Spleen (tissue), 11 donors: Measurements from ENCODE around the gene SPATC1L. TPM values are rescaled to one million over a fixed set of nuclear protein-coding genes. Genes with fewer than 3 reads are reported as not detected.

Experiments used
- DNase-seq: peaks from one replicate; pipeline ENCODE4 v3.0.0-alpha.2; 2020
- H3K27ac ChIP-seq, 8 donors: fragments of 200-600 bp; sonication (generic) in 7 of 8; 1 replicate in 4 of 8; 2 replicates in 4 of 8; pipeline versions ENCODE4 v1.5.0 to v1.8.0; 2016 to 2021; ENCODE audit warnings: inconsistent platforms in 4 of 8, mild to moderate bottlenecking in 4 of 8, moderate library complexity in 1 of 8
- H3K27me3 ChIP-seq, 7 donors: fragments of 200-600 bp; sonication (generic) in 6 of 7; replicated peaks in 1 of 7; 1 replicate in 4 of 7; 2 replicates in 3 of 7; pipeline versions ENCODE4 v1.5.0 to v1.8.0; 2016 to 2021; ENCODE audit warnings: inconsistent platforms in 3 of 7, mild to moderate bottlenecking in 1 of 7
- H3K36me3 ChIP-seq, 6 donors: fragments of 200-600 bp; sonication (generic) in 5 of 6; 1 replicate in 4 of 6; 2 replicates in 2 of 6; pipeline versions ENCODE4 v1.5.0 to v1.8.0; 2016 to 2021; ENCODE audit warnings: inconsistent platforms in 2 of 6
- H3K4me1 ChIP-seq, 6 donors: fragments of 200-600 bp; sonication (generic) in 5 of 6; 1 replicate in 3 of 6; 2 replicates in 3 of 6; pipeline versions ENCODE4 v1.5.0 to v1.8.0; 2016 to 2021; ENCODE audit warnings: inconsistent platforms in 3 of 6
- H3K4me3 ChIP-seq, 8 donors: fragments of 200-600 bp; sonication (generic) in 7 of 8; 1 replicate in 4 of 8; 2 replicates in 4 of 8; pipeline versions ENCODE4 v1.5.0 to v1.8.0; 2016 to 2021; ENCODE audit warnings: inconsistent platforms in 4 of 8, mild to moderate bottlenecking in 4 of 8, moderate library complexity in 2 of 8
- H3K9me3 ChIP-seq, 8 donors: fragments of 200-600 bp; sonication (generic) in 7 of 8; 1 replicate in 4 of 8; 2 replicates in 4 of 8; pipeline versions ENCODE4 v1.5.0 to v1.8.0; 2016 to 2021; ENCODE audit warnings: inconsistent platforms in 4 of 8
- POLR2A ChIP-seq, 3 donors: fragments of 450-650 bp; IDR thresholded peaks; one replicate each; pipeline ENCODE4 v1.5.1; 2017; ENCODE audit warnings: antibody characterized with exemption in 3 of 3, mild to moderate bottlenecking in 1 of 3
- POLR2AphosphoS5 ChIP-seq, 3 donors: sonication (generic); formaldehyde crosslinking; IDR thresholded peaks; one replicate each; pipeline ENCODE4 v1.5.1; 2017; ENCODE audit warnings: antibody characterized with exemption in 3 of 3
- WGBS, 5 donors: extraction: QIAGEN DNeasy Blood & Tissue Kit in 3 of 5; methylation state at CpG; one replicate each; pipeline versions ENCODE4 v1.1.5 to v1.1.7; 2013 to 2018; 5-methylcytosine and 5-hydroxymethylcytosine counted together
- intact Hi-C: fragments of 100-400 bp; cut with DNase I; formaldehyde crosslinking; loops from one replicate; pipeline ENCODE4 v1.15.0; 2023; ENCODE audit warnings: low total_unique reads
- polyA plus RNA-seq, 3 donors: library from polyadenylated mRNA; stranded (reverse); fragments of 200-250 nt; gene quantifications; one replicate each; pipeline ENCODE4 v1.2.1, GENCODE V29; 2013
- total RNA-seq, 7 donors: library from RNA; depleted of rRNA in 3 of 7; stranded (reverse); fragments of >200 nt in 3 of 7; fragmentation: NEBNext Ultra II Directional in 4 of 7; extraction: Animal tissue kit (Norgen Biotek cat#: 25700) in 4 of 7; gene quantifications; one replicate each; pipeline versions ENCODE4 v1.1.0 to v1.2.1, GENCODE V29; 2016 to 2021
- TF ChIP-seq, protein P1 (sequence below), 11 experiments: fragments of 200-600 bp in 7 of 11; fragments of 450-650 bp in 4 of 11; sonication (generic) in 4 of 11; IDR thresholded peaks in 8 of 11; conservative IDR thresholded peaks in 3 of 11; 1 replicate in 7 of 11; 2 replicates in 4 of 11; pipeline versions ENCODE4 v1.4.0 to v1.8.0; 2016 to 2021; ENCODE audit warnings: antibody characterized with exemption in 11 of 11, inconsistent platforms in 4 of 11, mild to moderate bottlenecking in 1 of 11
- donor health status: healthy with polysubstance abuse.
- donor health status: DM: no; HTN: no; CAD: no; lungs with moderate emphysema.
- donor health status: DM: no; HTN: no; CAD: no.
- donor health status: Bipolar disorder and iron deficiency.
- donor health status: healthy.
- donor health status: DM: no; HTN: no; CAD: no.
- donor health status: DM: yes; HTN: yes; CAD: no.

Gene SPATC1L
- total and polyA plus RNA-seq, 10 donors, result 4.4 to 13.4 (median 9.8) TPM

DNA sequence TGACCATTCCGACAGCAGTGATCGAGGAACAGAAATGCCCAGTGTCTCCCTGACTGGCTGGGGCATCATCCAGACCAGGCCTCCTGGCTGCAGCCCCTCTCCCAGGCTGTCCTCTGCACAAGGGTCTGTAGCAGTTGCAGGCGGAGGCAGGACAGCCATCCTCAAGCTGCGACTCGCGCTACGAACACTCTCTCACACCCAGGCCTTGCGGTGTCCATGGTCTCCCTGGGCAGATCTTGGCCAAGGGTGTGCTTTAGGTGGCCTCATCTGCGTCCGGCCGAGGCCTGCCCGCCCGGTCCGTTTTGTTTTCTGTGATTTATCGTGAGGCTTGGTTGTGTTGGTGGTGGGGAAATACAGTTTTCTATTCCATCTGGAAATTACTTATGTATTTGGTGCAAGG, 44.6 kb downstream of the SPATC1L start:
- Histone ChIP-seq H3K4me1 (peaks cover 0 to 12% (median 7%) of the 10 kb centered on the region in 6 donors), H3K27ac (no peak overlapping the region), H3K36me3 (no peaks in the 10 kb centered on the region), H3K4me3 (no peak overlapping the region), H3K9me3 (peaks cover 0 to 4% (median 0%) of the 10 kb centered on the region in 8 donors), H3K27me3 (peaks cover 0 to 38% (median 0%) of the 10 kb centered on the region in 7 donors)
- 91 to 95% (median 94%) methylated on average over 13 to 15 of the region's 15 CpGs for WGBS, 5 donors
- TF ChIP-seq, protein P1, sequence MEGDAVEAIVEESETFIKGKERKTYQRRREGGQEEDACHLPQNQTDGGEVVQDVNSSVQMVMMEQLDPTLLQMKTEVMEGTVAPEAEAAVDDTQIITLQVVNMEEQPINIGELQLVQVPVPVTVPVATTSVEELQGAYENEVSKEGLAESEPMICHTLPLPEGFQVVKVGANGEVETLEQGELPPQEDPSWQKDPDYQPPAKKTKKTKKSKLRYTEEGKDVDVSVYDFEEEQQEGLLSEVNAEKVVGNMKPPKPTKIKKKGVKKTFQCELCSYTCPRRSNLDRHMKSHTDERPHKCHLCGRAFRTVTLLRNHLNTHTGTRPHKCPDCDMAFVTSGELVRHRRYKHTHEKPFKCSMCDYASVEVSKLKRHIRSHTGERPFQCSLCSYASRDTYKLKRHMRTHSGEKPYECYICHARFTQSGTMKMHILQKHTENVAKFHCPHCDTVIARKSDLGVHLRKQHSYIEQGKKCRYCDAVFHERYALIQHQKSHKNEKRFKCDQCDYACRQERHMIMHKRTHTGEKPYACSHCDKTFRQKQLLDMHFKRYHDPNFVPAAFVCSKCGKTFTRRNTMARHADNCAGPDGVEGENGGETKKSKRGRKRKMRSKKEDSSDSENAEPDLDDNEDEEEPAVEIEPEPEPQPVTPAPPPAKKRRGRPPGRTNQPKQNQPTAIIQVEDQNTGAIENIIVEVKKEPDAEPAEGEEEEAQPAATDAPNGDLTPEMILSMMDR (IDR thresholded peaks at IDR 0.05 in 8 of 11, conservative IDR thresholded peaks at IDR 0.05 in 3 of 11), result no peak
- TF ChIP-seq POLR2AphosphoS5 (IDR thresholded peaks at IDR 0.05) (no peak), POLR2A (IDR thresholded peaks at IDR 0.05) (no peak)
- no peak for DNase-seq
- intact Hi-C loops, result no loop called here

DNA sequence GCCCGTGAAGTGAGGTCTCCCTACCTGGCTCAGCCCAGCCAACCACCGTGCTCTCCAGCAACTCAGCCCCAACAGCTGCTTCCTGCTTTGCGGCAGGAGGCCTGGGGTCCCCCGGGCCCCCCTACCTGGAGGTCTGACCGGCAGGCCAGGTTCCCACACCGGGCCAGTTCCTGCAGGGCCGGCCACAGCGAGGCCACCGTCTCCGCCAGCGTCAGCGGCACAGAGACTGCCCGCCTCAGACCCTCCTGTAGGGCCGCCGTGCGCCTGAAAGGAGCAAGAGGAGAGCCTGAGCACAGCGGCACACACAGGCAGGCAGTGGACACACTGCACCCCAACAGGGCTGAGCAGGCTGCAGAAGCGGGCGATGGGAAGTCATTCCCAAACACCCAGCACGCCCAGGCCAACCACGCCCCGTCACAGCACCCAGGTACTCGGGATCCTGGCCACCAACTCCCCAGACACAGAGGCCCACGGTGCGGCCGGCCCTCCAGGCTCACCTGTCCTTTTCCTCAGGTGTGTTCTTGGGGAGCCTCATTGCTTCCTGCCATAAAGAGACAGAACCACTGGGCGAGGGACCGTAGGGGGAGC, 45.8 kb downstream of the SPATC1L start:
- H3K36me3 ChIP-seq, result no peaks in the 10 kb centered on the region
- H3K4me3 ChIP-seq, result no peak overlapping the region
- peaks cover 0 to 4% (median under 1%) of the 10 kb centered on the region in 6 donors for H3K4me1 ChIP-seq
- H3K27me3 ChIP-seq, result peaks cover 0 to 38% (median 0%) of the 10 kb centered on the region in 7 donors
- WGBS, 5 donors, result 78 to 96% (median 81%) methylated on average over 14 to 28 of the region's 28 CpGs
- DNase-seq, result no peak
- no peak for TF ChIP-seq POLR2A (IDR thresholded peaks at IDR 0.05)
- TF ChIP-seq, protein P1 (IDR thresholded peaks at IDR 0.05 in 8 of 11, conservative IDR thresholded peaks at IDR 0.05 in 3 of 11), result no peak
- TF ChIP-seq POLR2AphosphoS5 (IDR thresholded peaks at IDR 0.05), result no peak
- no peak overlapping the region for H3K27ac ChIP-seq
- peaks cover 0 to 4% (median 0%) of the 10 kb centered on the region in 8 donors for H3K9me3 ChIP-seq
- intact Hi-C loops, result no loop called here

DNA sequence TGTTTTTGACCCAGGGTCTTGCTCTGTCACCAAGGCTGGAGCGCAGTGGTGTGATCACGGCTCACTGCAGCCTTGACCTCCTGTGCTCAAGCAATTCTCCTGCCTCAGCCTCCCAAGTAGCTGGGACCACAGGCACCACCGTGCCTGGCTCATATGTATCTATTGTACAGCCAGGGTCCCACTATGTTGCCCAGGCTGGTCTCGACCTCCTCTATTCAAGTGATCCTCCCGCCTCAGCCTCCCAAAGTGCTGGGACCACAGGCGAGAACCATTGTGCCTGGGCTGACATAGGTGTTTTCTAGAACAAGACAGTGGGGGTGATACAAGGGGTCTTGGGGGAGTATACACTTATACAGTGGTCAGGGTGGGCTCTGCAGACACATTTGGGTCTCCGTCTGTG, 46.4 kb downstream of the SPATC1L start:
- 75 to 95% (median 81%) methylated on average over 6 to 7 of the region's 7 CpGs for WGBS, 5 donors
- Histone ChIP-seq H3K36me3 (no peaks in the 10 kb centered on the region), H3K4me1 (no peaks in the 10 kb centered on the region), H3K4me3 (no peak overlapping the region), H3K9me3 (peaks cover 0 to 4% (median 0%) of the 10 kb centered on the region in 8 donors), H3K27ac (no peak overlapping the region), H3K27me3 (peaks cover 0 to 38% (median 0%) of the 10 kb centered on the region in 7 donors)
- intact Hi-C loops, result no loop called here
- TF ChIP-seq POLR2AphosphoS5 (IDR thresholded peaks at IDR 0.05) (no peak), POLR2A (IDR thresholded peaks at IDR 0.05) (no peak)
- TF ChIP-seq, protein P1 (IDR thresholded peaks at IDR 0.05 in 8 of 11, conservative IDR thresholded peaks at IDR 0.05 in 3 of 11), result no peak
- DNase-seq, result no peak

DNA sequence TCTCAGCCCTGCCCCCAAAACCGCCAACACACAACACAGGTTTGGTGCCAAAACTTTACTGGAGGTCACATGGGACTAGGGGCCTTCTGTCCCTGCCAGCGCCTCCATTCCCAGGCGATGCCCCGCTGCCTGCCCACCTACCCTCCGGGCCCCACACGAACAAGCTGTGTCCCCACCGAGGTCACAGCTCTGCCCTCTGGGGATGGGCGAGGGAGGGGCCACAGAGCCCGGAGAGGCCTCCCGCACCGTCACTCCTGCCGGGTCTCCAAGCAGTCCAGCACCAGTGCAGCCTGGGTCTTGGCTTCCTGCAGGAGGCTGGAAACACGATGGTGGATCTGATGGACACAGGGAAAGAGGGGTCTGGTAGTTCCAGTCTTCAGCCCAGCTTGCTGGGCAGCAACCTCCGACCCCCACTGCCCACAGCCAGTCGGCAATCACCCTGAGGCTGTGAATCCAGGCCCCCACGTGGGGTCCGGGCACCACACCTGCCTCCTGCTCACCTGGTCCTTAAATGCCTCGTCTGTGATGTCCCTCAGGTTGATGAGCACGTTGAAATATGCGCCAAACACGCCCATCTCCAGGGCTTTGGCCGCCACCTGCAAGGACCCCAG, 47.4 kb downstream of the SPATC1L start:
- Histone ChIP-seq H3K36me3 (no peaks in the 10 kb centered on the region), H3K9me3 (no peaks in the 10 kb centered on the region), H3K4me1 (no peaks in the 10 kb centered on the region), H3K4me3 (no peak overlapping the region), H3K27ac (no peak overlapping the region), H3K27me3 (peaks cover 0 to 38% (median 0%) of the 10 kb centered on the region in 7 donors)
- TF ChIP-seq POLR2AphosphoS5 (IDR thresholded peaks at IDR 0.05) (no peak), POLR2A (IDR thresholded peaks at IDR 0.05) (no peak)
- TF ChIP-seq, protein P1 (IDR thresholded peaks at IDR 0.05 in 8 of 11, conservative IDR thresholded peaks at IDR 0.05 in 3 of 11), result no peak
- 76 to 89% (median 81%) methylated on average over 20 to 22 of the region's 22 CpGs for WGBS, 5 donors
- DNase-seq, result no peak
- intact Hi-C loops, result no loop called here
